Lung (tissue), 12 donors: Measurements from ENCODE around the gene CDK14. TPM values are rescaled to one million over a fixed set of nuclear protein-coding genes. Genes with fewer than 3 reads are reported as not detected.

Experiments used
- ATAC-seq: fragments of 200-7000 bp; cut with Tn5 transposase; one replicate; pipeline ENCODE4 v1.9.1; 2020; ENCODE audit warnings: moderate number of reproducible peaks; ENCODE audit not compliant: insufficient read depth, low FRiP score
- DNase-seq, 3 donors: peaks; one replicate each; pipeline ENCODE4 v3.0.0-alpha.2; 2013 to 2017
- H3K27ac ChIP-seq, 2 donors: one replicate each; pipeline ENCODE4 v1.5.1; 2013; ENCODE audit warnings: mild to moderate bottlenecking in 2 of 2, moderate library complexity in 2 of 2, control low read depth in 1 of 2, inconsistent platforms in 1 of 2, low read depth in 1 of 2, low read length in 1 of 2
- H3K27me3 ChIP-seq, 3 donors: one replicate each; pipeline ENCODE4 v1.5.1; 2013; ENCODE audit warnings: low read length in 2 of 3; ENCODE audit not compliant: control insufficient read depth in 3 of 3, insufficient read depth in 3 of 3
- H3K36me3 ChIP-seq, 4 donors: one replicate each; pipeline ENCODE4 v1.5.1; 2013; ENCODE audit warnings: low read length in 4 of 4, mild to moderate bottlenecking in 1 of 4, moderate library complexity in 1 of 4; ENCODE audit not compliant: control insufficient read depth in 4 of 4, insufficient read depth in 4 of 4
- H3K4me1 ChIP-seq, 5 donors: one replicate each; pipeline ENCODE4 v1.5.1; 2013; ENCODE audit warnings: low read length in 5 of 5, mild to moderate bottlenecking in 2 of 5, moderate library complexity in 1 of 5; ENCODE audit not compliant: control insufficient read depth in 5 of 5, insufficient read depth in 5 of 5
- H3K4me3 ChIP-seq: one replicate; pipeline ENCODE4 v1.5.1; 2013; ENCODE audit warnings: mild to moderate bottlenecking, control low read depth, moderate library complexity
- H3K9ac ChIP-seq, 2 donors: one replicate each; pipeline ENCODE4 v1.5.1; 2013; ENCODE audit warnings: low read length in 2 of 2, control low read depth in 1 of 2; ENCODE audit not compliant: insufficient read depth in 1 of 2
- H3K9me3 ChIP-seq, 4 donors: one replicate each; pipeline ENCODE4 v1.5.1; 2013; ENCODE audit warnings: low read length in 3 of 4, mild to moderate bottlenecking in 1 of 4, moderate library complexity in 1 of 4; ENCODE audit not compliant: control insufficient read depth in 4 of 4, insufficient read depth in 3 of 4
- CTCF ChIP-seq: IDR thresholded peaks from 2 replicates; pipeline ENCODE4 v1.5.1; 2012; ENCODE audit warnings: mild to moderate bottlenecking; ENCODE audit errors: control extremely low read depth, extremely low read depth
- WGBS, 2 donors: extraction: QIAGEN DNeasy Blood & Tissue Kit; methylation state at CpG; one replicate each; pipeline ENCODE4 v1.1.7; 2013; 5-methylcytosine and 5-hydroxymethylcytosine counted together
- polyA plus RNA-seq, 2 donors: library from polyadenylated mRNA; stranded (reverse); fragments of 200-250 nt; gene quantifications; one replicate each; pipeline ENCODE4 v1.2.1, GENCODE V29; 2013
- total RNA-seq, 2 donors: library from RNA; depleted of rRNA in 1 of 2; stranded (reverse); fragments of >200 nt in 1 of 2; gene quantifications; one replicate each; pipeline ENCODE4 v1.2.1, GENCODE V29; 2014 to 2021
- donor health status: control.
- donor health status: control.
- donor health status: Bipolar disorder and iron deficiency.
- donor health status: healthy.
- donor health status: DM: yes; HTN: yes; CAD: no.

The CDK14 gene
- total and polyA plus RNA-seq, 4 donors, result 4.3 to 117 (median 18.9) TPM

- H3K36me3 ChIP-seq, result no peaks in the 10 kb centered on the region
- WGBS, 2 donors, result 70 to 71% methylated on average over 5 of the region's 5 CpGs
- H3K9ac ChIP-seq, result no peak overlapping the region
- H3K4me1 ChIP-seq, result peaks cover 3 to 35% (median 14%) of the 10 kb centered on the region in 5 donors
- ATAC-seq (no peak), DNase-seq (no peak)
- no peak overlapping the region for H3K4me3 ChIP-seq
- H3K27ac ChIP-seq, result no peak overlapping the region
- H3K27me3 ChIP-seq, result no peaks in the 10 kb centered on the region
- TF ChIP-seq CTCF, result no peak
- H3K9me3 ChIP-seq, result no peaks in the 10 kb centered on the region
Measured at GRCh38 chr7:90708841-90709317, 112.8 kb downstream of the CDK14 start.

- H3K9ac ChIP-seq, result no peak overlapping the region
- no peak overlapping the region for H3K27ac ChIP-seq
- ATAC-seq (no peak), DNase-seq (peak; percentile 22 to 75 (median 45))
- TF ChIP-seq CTCF, result no peak
- no peak overlapping the region for H3K4me3 ChIP-seq
- no peaks in the 10 kb centered on the region for H3K27me3 ChIP-seq
- no peaks in the 10 kb centered on the region for H3K36me3 ChIP-seq
- WGBS, 2 donors, result 57 to 63% methylated on average over 11 of the region's 11 CpGs
- no peaks in the 10 kb centered on the region for H3K9me3 ChIP-seq
- H3K4me1 ChIP-seq, result peaks cover 3 to 35% (median 14%) of the 10 kb centered on the region in 5 donors
Measured at GRCh38 chr7:90709501-90710465, 113.7 kb downstream of the CDK14 start.

DNA sequence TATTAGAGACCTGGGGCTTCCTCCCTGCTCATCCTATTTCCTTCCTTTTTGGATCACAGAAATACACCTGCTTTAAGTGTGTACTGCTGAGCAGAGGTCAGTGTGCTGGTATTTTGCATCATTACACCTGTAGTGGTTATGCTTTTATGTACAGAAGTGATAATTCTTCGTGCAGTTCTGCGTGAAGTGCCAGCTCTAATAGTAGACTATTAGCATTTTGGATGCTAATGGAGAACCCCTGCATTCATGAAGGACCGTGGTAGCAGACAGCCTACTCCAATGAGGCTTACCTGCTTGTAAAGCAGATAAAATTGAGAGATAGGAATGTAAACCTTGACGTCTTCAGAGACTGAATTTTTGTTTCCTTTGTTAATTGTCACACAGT, 114.3 kb downstream of the CDK14 start:
- Histone ChIP-seq H3K27me3 (no peaks in the 10 kb centered on the region), H3K9ac (no peak overlapping the region), H3K36me3 (no peaks in the 10 kb centered on the region), H3K9me3 (no peaks in the 10 kb centered on the region), H3K4me3 (no peak overlapping the region), H3K4me1 (peaks cover 3 to 35% (median 14%) of the 10 kb centered on the region in 5 donors), H3K27ac (no peak overlapping the region)
- ATAC-seq, result no peak
- WGBS, 2 donors, result 69 to 84% methylated on average over 4 of the region's 4 CpGs
- no peak for DNase-seq
- no peak for TF ChIP-seq CTCF
